Erythroblast (primary cell): ENCODE data around the gene WASF3.

Source experiments
- GATA1 ChIP-seq: IDR thresholded peaks from 2 replicates; pipeline ENCODE4 v1.6.1; 2011; ENCODE audit warnings: low read depth, mild to moderate bottlenecking, control low read depth, low read length, moderate library complexity
- POLR2A ChIP-seq: IDR thresholded peaks from 2 replicates; pipeline ENCODE4 v1.6.1; 2011; ENCODE audit warnings: mild to moderate bottlenecking, low read length

GRCh38 chr13:26540334-26540733, 17.1 kb upstream of the WASF3 start:
- TF ChIP-seq POLR2A (no peak), GATA1 (no peak)
